ENCODE results near the gene PDK4. TPM values are rescaled to one million over a fixed set of nuclear protein-coding genes. Genes with fewer than 3 reads are reported as not detected.

The PDK4 gene
- polyA plus RNA-seq, 3 donors: 2.2 to 26.0 (median 12.4) TPM

DNA sequence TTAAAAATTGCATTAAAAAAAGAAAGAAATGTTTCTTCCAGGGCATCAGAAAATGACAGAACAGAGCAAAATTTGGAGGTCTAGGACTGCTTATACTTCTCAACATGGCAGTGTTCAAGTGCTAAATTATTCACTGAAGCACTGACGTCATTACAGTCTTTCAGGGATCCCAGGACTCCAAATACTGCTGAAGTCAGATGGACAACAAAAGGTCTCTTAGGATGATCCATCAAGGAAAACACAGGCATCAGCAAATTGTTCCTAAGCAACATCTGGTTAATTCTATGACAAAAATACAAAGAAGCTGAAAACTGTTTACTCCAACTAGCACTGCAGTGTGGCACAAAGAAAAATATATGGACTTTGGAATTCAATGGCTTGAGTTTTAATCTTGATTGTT lies 52.1 kb downstream of the PDK4 start:
- Histone ChIP-seq H4K20me1 (ENCODE audit: insufficient read depth, low read length) (no peaks in the 10 kb centered on the region), H3K4me1 (ENCODE audit: control insufficient read depth in 1 of 2, insufficient read depth in 2 of 2, low read length in 2 of 2) (peaks cover 3 to 10% of the 10 kb centered on the region in 2 donors), H3K27ac (ENCODE audit: low read depth in 1 of 2, low read length in 2 of 2) (no peak overlapping the region), H3K36me3 (replicated peaks in 1 of 2; ENCODE audit: control insufficient read depth in 1 of 2, insufficient read depth in 2 of 2, low read length in 2 of 2) (no peaks in the 10 kb centered on the region), H2AFZ (ENCODE audit: insufficient read depth, low read depth, low read length, poor library complexity, severe bottlenecking) (no peak overlapping the region), H3K9ac (ENCODE audit: insufficient read depth, low read length, poor library complexity, severe bottlenecking) (no peak overlapping the region), H3K27me3 (ENCODE audit: control insufficient read depth in 2 of 2, insufficient read depth in 2 of 2, low read length in 2 of 2) (no peaks in the 10 kb centered on the region), H3K9me3 (replicated peaks in 1 of 2; ENCODE audit: control insufficient read depth in 1 of 2, insufficient read depth in 1 of 2, low read length in 2 of 2) (no peaks in the 10 kb centered on the region), H3K4me2 (replicated peaks; ENCODE audit: extremely low read depth, low read length, poor library complexity, severe bottlenecking) (no peak overlapping the region), H3K79me2 (ENCODE audit: insufficient read depth, low read length) (no peaks in the 10 kb centered on the region), H3K4me3 (replicated peaks in 1 of 3; ENCODE audit: low read depth in 2 of 3, low read length in 3 of 3) (no peak overlapping the region)
- 92% methylated on average over 1 of the region's 1 CpG for WGBS (ENCODE audit: insufficient coverage)
- Mint-ChIP-seq H3K36me3 (no peaks in the 10 kb centered on the region), H3K27ac (no peak overlapping the region), H3K4me3 (no peak overlapping the region), H3K9me3 (no peaks in the 10 kb centered on the region), H3K27me3 (ENCODE audit: low read depth in 3 of 3) (peaks cover 0 to 4% (median 2%) of the 10 kb centered on the region in 3 donors), H3K4me1 (peaks cover 5% of the 10 kb centered on the region)
- intact Hi-C loops (cut with micrococcal nuclease): no loop called here
- TF ChIP-seq, protein P1, sequence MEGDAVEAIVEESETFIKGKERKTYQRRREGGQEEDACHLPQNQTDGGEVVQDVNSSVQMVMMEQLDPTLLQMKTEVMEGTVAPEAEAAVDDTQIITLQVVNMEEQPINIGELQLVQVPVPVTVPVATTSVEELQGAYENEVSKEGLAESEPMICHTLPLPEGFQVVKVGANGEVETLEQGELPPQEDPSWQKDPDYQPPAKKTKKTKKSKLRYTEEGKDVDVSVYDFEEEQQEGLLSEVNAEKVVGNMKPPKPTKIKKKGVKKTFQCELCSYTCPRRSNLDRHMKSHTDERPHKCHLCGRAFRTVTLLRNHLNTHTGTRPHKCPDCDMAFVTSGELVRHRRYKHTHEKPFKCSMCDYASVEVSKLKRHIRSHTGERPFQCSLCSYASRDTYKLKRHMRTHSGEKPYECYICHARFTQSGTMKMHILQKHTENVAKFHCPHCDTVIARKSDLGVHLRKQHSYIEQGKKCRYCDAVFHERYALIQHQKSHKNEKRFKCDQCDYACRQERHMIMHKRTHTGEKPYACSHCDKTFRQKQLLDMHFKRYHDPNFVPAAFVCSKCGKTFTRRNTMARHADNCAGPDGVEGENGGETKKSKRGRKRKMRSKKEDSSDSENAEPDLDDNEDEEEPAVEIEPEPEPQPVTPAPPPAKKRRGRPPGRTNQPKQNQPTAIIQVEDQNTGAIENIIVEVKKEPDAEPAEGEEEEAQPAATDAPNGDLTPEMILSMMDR (IDR thresholded peaks at IDR 0.05): no peak
- DNase-seq: no peak

DNA sequence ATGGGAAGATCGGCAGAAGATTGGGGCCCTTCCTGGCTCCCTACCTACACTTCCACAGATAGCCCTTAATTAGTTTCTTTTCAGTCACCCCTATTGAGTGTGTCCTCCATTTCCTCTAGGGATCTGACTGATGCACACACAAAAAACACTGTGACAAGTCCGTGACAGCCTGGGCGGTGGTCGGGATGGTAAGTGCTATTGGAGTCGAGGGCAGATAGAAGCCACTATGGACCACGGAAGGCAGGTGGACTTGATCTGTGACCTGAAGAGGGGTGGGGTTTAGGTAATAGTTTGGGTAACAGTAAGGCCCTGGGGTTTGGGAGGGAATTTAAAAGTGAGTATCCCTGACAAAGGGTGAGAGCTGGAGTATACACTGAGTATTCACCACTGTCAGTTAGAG lies 53.0 kb downstream of the PDK4 start:
- peaks cover 0 to 3% (median 2%) of the 10 kb centered on the region in 3 donors for H3K27me3 Mint-ChIP-seq (ENCODE audit: low read depth in 3 of 3)
- H3K27me3 ChIP-seq (ENCODE audit: control insufficient read depth in 2 of 2, insufficient read depth in 2 of 2, low read length in 2 of 2): no peaks in the 10 kb centered on the region

More for the DNA sequence above, 53.0 kb downstream of the PDK4 start:
- Histone ChIP-seq H3K36me3 (replicated peaks in 1 of 2; ENCODE audit: control insufficient read depth in 1 of 2, insufficient read depth in 2 of 2, low read length in 2 of 2) (no peaks in the 10 kb centered on the region), H3K9ac (ENCODE audit: insufficient read depth, low read length, poor library complexity, severe bottlenecking) (no peak overlapping the region), H2AFZ (ENCODE audit: insufficient read depth, low read depth, low read length, poor library complexity, severe bottlenecking) (peak overlapping the region; percentile 53), H3K27ac (ENCODE audit: low read depth in 1 of 2, low read length in 2 of 2) (no peak overlapping the region), H3K4me2 (replicated peaks; ENCODE audit: extremely low read depth, low read length, poor library complexity, severe bottlenecking) (no peak overlapping the region), H3K4me1 (ENCODE audit: control insufficient read depth in 1 of 2, insufficient read depth in 2 of 2, low read length in 2 of 2) (peaks cover 3 to 10% of the 10 kb centered on the region in 2 donors), H3K9me3 (replicated peaks in 1 of 2; ENCODE audit: control insufficient read depth in 1 of 2, insufficient read depth in 1 of 2, low read length in 2 of 2) (no peaks in the 10 kb centered on the region), H3K4me3 (replicated peaks in 1 of 3; ENCODE audit: low read depth in 2 of 3, low read length in 3 of 3) (no peak overlapping the region), H4K20me1 (ENCODE audit: insufficient read depth, low read length) (no peaks in the 10 kb centered on the region), H3K79me2 (ENCODE audit: insufficient read depth, low read length) (no peaks in the 10 kb centered on the region)
- no peaks in the 10 kb centered on the region for H3K36me3 Mint-ChIP-seq
- 93% methylated on average over 6 of the region's 6 CpGs for WGBS (ENCODE audit: insufficient coverage)
- intact Hi-C loops (cut with micrococcal nuclease): no loop called here
- no peaks in the 10 kb centered on the region for H3K9me3 Mint-ChIP-seq
- peak overlapping the region in 1 of 7 donors; percentile 3 for H3K27ac Mint-ChIP-seq
- DNase-seq: no peak
- no peak overlapping the region for H3K4me3 Mint-ChIP-seq
- peaks cover 5% of the 10 kb centered on the region for H3K4me1 Mint-ChIP-seq
- TF ChIP-seq, protein P1 (IDR thresholded peaks at IDR 0.05): no peak

All from CD14-positive monocyte (primary cell).